ENCODE measurements around the gene KLHL22.

- TF ChIP-seq CTCF (IDR thresholded peaks at IDR 0.05; ENCODE audit: low read length) (no peak), EZH2 (optimal IDR thresholded peaks at IDR 0.05; ENCODE audit: low read depth, low read length) (no peak), EZH2phosphoT487 (IDR thresholded peaks at IDR 0.05; ENCODE audit: low read length) (no peak)
Measured at GRCh38 chr22:20516399-20516798, 20.8 kb upstream of the KLHL22 start.
